Activated naive CD8-positive, alpha-beta T cell (primary cell): ENCODE measurements around the gene SH3PXD2B.
"Not testable (repeated sequence)": the region's sequence is repeated elsewhere in the genome, so short reads cannot be mapped to it uniquely, and the experiment has no call there.

ENCODE experiments used
- H3K27ac Mint-ChIP-seq: one replicate; pipeline ENCODE4 v1.8.0; 2021; ENCODE audit warnings: mixed read lengths
- H3K27me3 Mint-ChIP-seq: one replicate; pipeline ENCODE4 v1.8.0; 2021; ENCODE audit warnings: mixed read lengths
- H3K36me3 Mint-ChIP-seq: one replicate; pipeline ENCODE4 v1.8.0; 2021; ENCODE audit warnings: mixed read lengths
- H3K4me1 Mint-ChIP-seq: one replicate; pipeline ENCODE4 v1.8.0; 2021; ENCODE audit warnings: low read depth, mixed read lengths
- H3K4me3 Mint-ChIP-seq: one replicate; pipeline ENCODE4 v1.8.0; 2021; ENCODE audit warnings: mild to moderate bottlenecking, mixed read lengths
- H3K9me3 Mint-ChIP-seq: one replicate; pipeline ENCODE4 v1.8.0; 2021; ENCODE audit warnings: low read depth, mixed read lengths

Gene SH3PXD2B

DNA sequence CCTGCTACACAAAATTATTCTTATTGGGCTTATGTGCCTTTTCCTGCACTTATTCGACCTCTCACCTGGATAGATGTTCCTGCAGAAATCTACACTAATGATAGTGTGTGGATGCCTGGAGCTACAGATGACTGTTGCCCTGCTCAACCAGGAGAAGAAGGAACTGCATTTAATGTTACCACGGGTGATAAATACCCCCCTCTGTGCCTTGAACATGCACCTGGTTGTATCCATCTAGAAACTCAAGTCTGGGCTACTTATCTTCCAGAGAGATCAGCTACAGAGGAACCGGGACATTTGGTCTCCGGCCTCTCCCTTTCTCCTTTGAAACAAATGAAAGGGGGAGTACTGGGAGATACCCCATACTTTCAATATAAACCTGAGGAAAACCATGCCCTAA, 54.5 kb downstream of the SH3PXD2B start:
- peaks cover 6% of the 10 kb centered on the region for H3K27me3 Mint-ChIP-seq
- H3K9me3 Mint-ChIP-seq, result peaks cover 16% of the 10 kb centered on the region
- no peak overlapping the region for H3K27ac Mint-ChIP-seq
- no peaks in the 10 kb centered on the region for H3K4me1 Mint-ChIP-seq
- H3K4me3 Mint-ChIP-seq, result no peak overlapping the region
- H3K36me3 Mint-ChIP-seq, result no peaks in the 10 kb centered on the region

DNA sequence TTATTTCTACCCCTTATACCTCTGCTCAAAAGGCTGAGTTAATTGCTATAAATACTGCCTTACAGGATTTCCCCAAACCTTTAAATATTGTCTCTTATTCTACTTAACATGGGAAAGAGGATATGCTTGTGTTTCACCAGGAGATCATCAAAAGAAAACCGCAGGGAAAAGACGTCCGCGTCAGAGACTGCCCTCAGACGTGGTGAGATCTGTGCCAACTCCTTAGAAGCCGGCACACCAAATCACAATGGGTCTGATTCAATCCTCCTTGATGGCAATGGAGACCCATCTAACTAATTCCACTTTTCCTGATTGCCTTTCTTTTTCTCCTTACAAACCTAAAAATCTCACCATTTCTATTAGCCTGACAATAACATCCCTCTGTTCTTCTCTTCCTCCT, 55.0 kb downstream of the SH3PXD2B start:
- Mint-ChIP-seq H3K27me3 (peaks cover 8% of the 10 kb centered on the region), H3K4me1 (no peaks in the 10 kb centered on the region), H3K36me3 (no peaks in the 10 kb centered on the region), H3K27ac (no peak overlapping the region), H3K9me3 (peaks cover 16% of the 10 kb centered on the region), H3K4me3 (no peak overlapping the region)

DNA sequence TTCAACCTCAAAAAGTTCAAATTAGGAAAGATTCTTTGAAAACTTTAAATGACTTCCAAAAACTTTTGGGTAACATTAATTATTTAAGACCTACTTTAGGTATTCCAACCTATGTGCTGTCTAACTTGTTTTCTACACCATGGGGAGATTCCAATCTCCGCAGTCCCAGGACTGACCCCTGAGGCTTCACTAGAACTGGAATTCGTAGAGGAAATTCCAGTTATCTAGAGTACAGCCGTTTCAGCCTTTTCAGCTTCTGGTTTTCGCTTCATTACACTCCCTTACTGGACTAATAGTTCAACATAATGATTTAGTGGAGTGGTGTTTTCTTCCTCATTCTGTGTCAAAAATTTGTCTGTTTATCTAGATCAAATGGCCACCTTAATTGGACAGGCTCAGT, 55.7 kb downstream of the SH3PXD2B start:
- H3K27me3 Mint-ChIP-seq, H3K27ac Mint-ChIP-seq, H3K4me3 Mint-ChIP-seq, H3K4me1 Mint-ChIP-seq, H3K36me3 Mint-ChIP-seq: not testable (repeated sequence)
- peaks cover 16% of the 10 kb centered on the region for H3K9me3 Mint-ChIP-seq

DNA sequence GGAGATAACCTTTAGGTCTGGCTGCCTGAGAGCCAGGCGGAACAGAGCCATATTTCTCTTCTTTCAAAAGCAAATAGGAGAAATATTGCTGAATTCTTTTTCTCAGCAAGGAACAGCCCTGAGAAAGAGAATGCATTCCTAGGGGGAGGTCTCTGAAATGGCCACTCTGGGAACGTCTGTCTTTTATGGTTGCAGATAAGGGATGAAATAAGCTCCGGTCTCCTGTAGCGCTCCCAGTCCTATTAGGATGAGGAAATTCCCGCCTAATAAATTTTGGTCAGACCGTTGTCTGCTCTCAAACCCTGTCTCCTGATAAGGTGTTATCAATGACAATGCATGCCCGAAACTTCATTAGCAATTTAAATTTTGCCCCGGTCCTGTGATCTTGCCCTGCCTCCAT, 57.3 kb downstream of the SH3PXD2B start:
- H3K27ac Mint-ChIP-seq, H3K36me3 Mint-ChIP-seq, H3K27me3 Mint-ChIP-seq, H3K4me3 Mint-ChIP-seq, H3K4me1 Mint-ChIP-seq: not testable (repeated sequence)
- peaks cover 16% of the 10 kb centered on the region for H3K9me3 Mint-ChIP-seq

DNA sequence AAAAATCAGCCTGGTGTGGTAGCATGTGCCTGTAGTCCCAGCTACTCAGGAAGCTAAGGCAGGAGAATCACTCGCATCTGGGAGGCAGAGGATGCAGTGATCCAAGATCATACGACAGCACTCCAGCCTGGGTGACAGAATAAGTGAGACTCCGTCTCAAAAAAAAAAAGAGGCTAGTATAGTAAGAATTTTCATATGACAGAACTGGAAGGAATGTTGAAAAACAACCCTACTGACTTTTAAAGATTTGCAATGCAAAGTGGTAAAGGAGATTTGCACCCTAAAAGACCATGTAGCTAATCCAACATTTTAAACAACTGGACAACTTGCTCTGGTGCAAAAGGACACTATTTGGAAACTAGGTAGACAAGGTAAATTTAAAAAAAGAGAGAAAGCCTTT, 58.1 kb downstream of the SH3PXD2B start:
- no peaks in the 10 kb centered on the region for H3K4me1 Mint-ChIP-seq
- peaks cover 16% of the 10 kb centered on the region for H3K9me3 Mint-ChIP-seq
- H3K36me3 Mint-ChIP-seq, result no peaks in the 10 kb centered on the region
- H3K27ac Mint-ChIP-seq, result no peak overlapping the region
- H3K27me3 Mint-ChIP-seq, result peaks cover 10% of the 10 kb centered on the region
- no peak overlapping the region for H3K4me3 Mint-ChIP-seq

DNA sequence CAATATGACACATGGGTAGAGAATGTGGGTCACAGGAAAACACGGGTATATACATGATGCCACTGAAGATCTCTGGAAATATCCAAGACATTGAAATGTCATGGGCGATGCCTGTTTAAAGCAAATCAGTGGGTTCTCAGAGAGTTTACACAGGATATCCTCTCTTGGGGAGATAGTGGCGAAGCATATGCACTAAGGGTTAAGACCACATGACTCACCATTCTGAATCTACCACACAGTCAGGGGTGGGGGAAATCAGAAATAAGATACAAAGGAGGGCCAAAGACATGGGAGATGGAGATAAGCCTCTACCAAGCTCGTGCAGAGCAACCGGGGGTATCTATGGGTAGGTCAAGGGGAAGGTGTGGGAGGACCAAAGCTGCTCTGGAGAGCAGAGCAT, 58.8 kb downstream of the SH3PXD2B start:
- Mint-ChIP-seq H3K4me3 (no peak overlapping the region), H3K4me1 (no peaks in the 10 kb centered on the region), H3K36me3 (no peaks in the 10 kb centered on the region), H3K27ac (no peak overlapping the region), H3K27me3 (peaks cover 12% of the 10 kb centered on the region), H3K9me3 (peaks cover 16% of the 10 kb centered on the region)

DNA sequence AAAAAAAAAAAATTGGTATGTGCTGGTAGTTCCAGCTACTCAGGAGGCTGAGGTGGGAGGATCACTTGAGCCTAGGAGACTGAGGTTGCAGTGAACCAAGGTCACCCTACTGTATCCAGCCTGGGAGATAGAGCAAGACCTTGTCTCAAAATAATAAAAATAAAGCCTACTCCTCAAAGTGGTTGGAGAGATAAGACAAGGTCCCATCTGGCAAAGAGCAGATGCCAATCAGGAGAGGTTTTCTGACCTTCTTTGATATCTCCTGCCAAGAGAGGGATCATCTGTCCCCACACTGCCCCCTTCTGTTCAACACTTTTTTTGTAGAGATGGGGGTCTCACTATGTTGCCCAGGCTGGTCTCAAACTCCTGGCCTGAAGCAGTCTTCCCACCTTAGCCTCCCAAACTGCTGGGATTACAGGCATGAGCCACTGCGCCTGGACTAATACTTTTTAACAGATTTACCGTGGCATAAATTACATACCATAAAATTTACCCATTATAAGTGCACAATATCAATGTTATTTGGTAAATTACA, 64.7 kb downstream of the SH3PXD2B start:
- Mint-ChIP-seq H3K9me3 (no peaks in the 10 kb centered on the region), H3K4me1 (no peaks in the 10 kb centered on the region), H3K4me3 (no peak overlapping the region)

DNA sequence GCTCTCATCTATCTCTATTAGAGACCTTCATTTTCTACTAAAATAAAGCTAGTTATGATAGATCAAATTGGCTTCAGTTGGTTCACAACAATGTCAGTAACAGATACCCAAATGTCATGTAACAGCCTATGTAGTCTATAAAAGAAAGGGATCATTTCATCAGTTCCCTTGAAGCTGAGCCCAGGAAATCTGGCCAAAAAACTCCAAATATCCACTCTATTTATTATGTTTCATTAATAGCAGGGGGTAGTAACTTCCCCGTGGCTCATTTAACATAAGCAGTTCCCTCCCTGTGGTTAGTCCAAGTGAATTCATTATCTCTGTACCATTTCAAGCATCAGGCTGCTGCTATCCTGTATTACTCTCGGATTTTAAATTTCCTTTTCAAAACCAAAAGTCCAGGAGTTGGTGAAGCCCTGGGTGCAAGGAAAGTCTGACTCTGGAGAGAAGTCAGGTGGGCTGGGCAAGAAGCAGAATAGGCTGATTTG, 66.0 kb downstream of the SH3PXD2B start:
- Mint-ChIP-seq H3K9me3 (no peaks in the 10 kb centered on the region), H3K36me3 (no peaks in the 10 kb centered on the region), H3K27ac (no peak overlapping the region), H3K4me3 (no peak overlapping the region), H3K27me3 (peaks cover 2% of the 10 kb centered on the region), H3K4me1 (no peaks in the 10 kb centered on the region)

More for the DNA sequence above, 64.7 kb downstream of the SH3PXD2B start:
- Mint-ChIP-seq H3K36me3 (no peaks in the 10 kb centered on the region), H3K27me3 (peaks cover 6% of the 10 kb centered on the region), H3K27ac (no peak overlapping the region)

DNA sequence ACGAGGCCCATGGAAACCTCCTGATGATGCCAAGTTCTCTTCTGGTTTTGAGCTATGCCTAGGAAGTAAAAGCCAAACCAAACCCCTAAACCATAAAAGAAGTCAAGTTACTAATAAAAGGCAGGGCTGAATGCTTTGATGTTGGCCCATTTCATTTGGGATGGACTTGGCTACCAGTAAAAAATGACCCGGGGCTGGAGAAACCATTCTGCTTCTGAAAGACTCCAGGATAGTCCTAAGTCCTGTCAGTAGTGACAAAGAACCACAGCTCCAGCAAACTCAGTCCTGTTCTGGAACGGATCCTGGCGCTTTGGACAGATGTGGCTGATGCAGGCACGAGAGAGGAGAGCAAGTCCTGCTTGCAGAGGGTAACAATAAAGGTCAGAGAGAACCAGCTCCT, 68.6 kb downstream of the SH3PXD2B start:
- H3K4me1 Mint-ChIP-seq, result no peaks in the 10 kb centered on the region
- H3K36me3 Mint-ChIP-seq, result no peaks in the 10 kb centered on the region
- H3K27ac Mint-ChIP-seq, result no peak overlapping the region
- no peaks in the 10 kb centered on the region for H3K9me3 Mint-ChIP-seq
- H3K27me3 Mint-ChIP-seq, result no peaks in the 10 kb centered on the region
- no peak overlapping the region for H3K4me3 Mint-ChIP-seq

DNA sequence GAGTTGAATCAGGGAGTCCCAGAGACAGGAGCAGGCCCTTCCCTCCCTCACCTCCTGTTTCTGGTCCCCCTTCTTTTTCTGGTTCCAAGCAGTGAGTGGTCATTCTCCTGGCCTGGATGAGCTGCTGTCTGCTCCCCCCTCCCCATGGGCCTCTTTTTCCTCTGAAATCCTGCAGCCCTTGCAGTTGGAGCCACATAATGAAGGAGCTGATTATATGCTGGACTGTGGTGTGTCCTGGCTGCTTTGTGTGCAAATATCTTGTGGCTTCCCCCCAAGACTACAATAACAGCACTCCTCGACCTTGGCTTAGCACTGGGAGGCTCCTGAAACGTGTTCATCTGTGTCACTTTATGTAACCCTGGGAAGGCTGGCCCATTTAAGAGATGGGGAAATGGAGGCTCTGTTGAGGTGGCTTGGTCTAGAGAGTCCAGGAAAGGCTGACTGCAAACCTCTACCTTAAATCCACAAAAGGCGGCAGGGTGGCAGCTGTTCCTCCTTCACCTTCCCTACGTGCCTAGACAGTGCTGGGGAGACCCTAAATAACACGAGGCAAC, 69.2 kb downstream of the SH3PXD2B start:
- no peaks in the 10 kb centered on the region for H3K9me3 Mint-ChIP-seq
- H3K4me1 Mint-ChIP-seq, result no peaks in the 10 kb centered on the region
- H3K27me3 Mint-ChIP-seq, result no peaks in the 10 kb centered on the region
- H3K27ac Mint-ChIP-seq, result no peak overlapping the region
- H3K4me3 Mint-ChIP-seq, result no peak overlapping the region
- H3K36me3 Mint-ChIP-seq, result no peaks in the 10 kb centered on the region

DNA sequence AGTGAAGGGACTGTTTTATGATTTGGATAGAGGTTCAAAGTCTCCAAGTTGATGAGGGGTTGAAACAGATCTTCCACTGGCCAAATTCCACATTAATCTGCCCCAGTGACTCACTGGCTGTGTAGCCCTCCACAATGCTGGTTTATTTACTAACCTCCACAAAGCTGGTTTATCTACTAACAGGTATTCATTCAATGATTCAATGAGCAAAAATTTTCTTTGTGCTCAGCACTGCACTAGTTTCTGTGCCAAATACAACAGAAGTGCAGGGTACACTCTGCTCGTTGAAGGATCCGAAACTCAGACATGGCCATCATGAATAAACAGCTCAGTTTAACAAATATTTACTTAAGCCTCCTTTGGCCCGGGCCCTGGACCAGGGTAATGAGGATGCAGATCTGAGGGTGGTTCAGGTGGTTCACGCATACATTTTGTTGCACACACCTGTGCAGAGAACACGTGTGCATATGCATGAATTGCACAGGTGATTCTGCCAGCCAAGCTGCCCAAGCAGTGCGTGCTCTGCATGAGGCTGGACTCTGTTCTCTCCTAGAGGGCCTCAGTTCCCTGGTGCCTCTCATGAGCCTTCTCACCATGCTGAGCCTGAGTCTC, 71.0 kb downstream of the SH3PXD2B start:
- Mint-ChIP-seq H3K9me3 (no peaks in the 10 kb centered on the region), H3K4me1 (no peaks in the 10 kb centered on the region), H3K4me3 (no peak overlapping the region), H3K27me3 (no peaks in the 10 kb centered on the region), H3K36me3 (no peaks in the 10 kb centered on the region), H3K27ac (no peak overlapping the region)

DNA sequence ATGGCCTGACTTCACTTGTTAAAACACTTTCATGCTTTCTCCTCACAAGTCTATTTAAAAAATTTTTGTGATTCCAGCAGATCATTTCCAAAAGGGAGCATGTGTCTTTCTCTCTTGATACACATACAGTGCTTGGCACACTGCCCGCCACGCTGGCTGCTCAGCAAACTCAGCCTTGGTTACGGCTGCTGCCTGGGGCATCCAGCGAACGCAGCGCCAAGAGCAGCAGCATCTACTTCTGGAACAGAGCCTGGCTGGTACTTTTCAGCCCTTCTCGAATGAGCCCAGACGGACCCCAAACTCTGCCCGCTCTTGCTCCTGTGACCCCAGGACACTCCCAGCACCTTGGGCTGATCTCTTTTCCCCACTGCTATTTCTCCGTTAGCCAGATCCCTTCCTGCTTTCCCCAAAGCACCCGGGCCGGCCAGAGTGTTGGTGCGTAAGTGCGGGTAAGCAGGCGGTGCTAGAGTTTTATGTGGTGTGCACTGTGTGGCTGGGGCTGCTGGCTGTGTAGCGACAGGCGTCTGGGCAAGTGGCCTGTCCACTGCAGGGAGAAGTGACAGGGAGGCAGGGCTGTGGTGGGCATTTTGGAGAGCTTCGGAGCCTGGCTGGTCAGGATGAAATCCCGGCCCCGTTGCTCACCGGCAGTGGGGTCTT, 73.2 kb downstream of the SH3PXD2B start:
- no peaks in the 10 kb centered on the region for H3K9me3 Mint-ChIP-seq
- H3K27me3 Mint-ChIP-seq, result no peaks in the 10 kb centered on the region
- no peaks in the 10 kb centered on the region for H3K4me1 Mint-ChIP-seq
- no peak overlapping the region for H3K4me3 Mint-ChIP-seq
- no peaks in the 10 kb centered on the region for H3K36me3 Mint-ChIP-seq
- H3K27ac Mint-ChIP-seq, result no peak overlapping the region

DNA sequence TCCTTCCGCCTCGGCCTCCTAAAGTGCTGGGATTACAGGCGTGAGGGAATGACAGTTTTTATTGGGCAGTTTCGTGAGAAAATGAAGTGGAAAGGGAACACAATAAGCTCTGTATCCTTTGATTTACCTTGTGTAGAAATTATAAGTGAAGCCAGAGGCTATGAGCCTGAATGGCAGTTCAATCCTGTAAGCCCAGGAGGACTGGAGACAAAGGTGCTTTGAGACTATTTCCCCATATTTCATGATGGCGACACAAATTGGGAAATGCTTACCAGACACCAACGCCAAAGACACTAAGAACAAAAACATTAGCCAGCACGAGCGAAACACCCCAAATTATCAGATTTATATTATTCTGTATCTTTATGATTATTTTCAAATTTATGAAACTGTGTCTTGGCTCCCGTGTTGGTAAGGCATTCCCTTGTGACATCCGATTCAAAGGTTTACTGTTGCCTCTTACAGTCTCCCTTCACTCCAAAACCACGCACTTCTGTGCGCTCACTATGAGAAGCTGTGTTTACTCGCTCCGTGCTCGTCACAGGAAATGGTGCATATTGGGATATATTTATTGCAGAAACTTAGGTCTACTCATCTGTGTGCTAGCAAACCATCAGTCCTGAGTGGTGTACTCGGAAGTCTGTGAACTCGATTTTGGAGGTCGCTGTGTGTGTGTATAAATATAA, 73.9 kb downstream of the SH3PXD2B start:
- H3K9me3 Mint-ChIP-seq, result no peaks in the 10 kb centered on the region
- no peak overlapping the region for H3K4me3 Mint-ChIP-seq
- H3K4me1 Mint-ChIP-seq, result no peaks in the 10 kb centered on the region
- no peak overlapping the region for H3K27ac Mint-ChIP-seq
- no peaks in the 10 kb centered on the region for H3K36me3 Mint-ChIP-seq
- no peaks in the 10 kb centered on the region for H3K27me3 Mint-ChIP-seq

DNA sequence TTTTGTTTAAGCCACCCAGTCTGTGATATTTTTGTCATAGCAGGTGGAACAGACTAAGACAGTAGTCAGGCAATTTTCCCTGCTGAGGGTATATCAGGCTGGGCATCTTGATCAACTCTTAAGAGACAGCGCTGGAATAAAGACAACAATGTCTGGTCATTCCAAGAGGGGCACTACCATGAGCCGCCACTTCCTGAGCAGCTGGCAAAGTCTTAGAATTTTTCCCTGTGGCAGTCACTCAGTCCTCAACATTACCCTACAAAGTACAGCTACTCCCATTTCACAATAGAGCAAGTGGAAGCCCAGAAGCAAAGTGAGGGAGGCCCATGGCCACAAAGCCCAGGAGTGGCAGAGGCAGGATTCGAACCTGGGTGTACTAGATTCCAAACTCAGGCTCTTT, 74.8 kb downstream of the SH3PXD2B start:
- Mint-ChIP-seq H3K27ac (no peak overlapping the region), H3K9me3 (no peaks in the 10 kb centered on the region), H3K27me3 (no peaks in the 10 kb centered on the region), H3K36me3 (no peaks in the 10 kb centered on the region), H3K4me3 (no peak overlapping the region), H3K4me1 (no peaks in the 10 kb centered on the region)

DNA sequence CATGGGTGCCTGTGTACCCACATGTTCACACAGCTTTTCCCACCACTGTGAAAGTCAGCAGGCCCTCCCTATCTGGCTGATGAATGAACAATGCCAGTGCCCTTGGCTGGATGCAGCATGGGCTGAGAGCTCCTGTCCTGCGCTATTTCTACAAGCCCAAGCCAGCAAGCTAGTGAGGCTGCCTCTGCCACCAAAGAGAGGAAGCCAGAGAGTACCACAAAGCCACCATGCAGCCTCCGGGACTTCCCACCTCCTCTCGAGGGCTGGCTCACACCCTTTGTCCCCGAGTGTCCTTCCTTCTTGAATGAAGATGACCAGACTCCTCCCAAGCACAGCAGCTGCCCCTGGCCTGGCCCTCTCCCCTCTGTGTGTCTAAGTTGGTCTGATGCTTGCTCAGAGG, 76.5 kb downstream of the SH3PXD2B start:
- no peaks in the 10 kb centered on the region for H3K36me3 Mint-ChIP-seq
- H3K4me1 Mint-ChIP-seq, result no peaks in the 10 kb centered on the region
- no peaks in the 10 kb centered on the region for H3K27me3 Mint-ChIP-seq
- no peak overlapping the region for H3K27ac Mint-ChIP-seq
- no peak overlapping the region for H3K4me3 Mint-ChIP-seq
- no peaks in the 10 kb centered on the region for H3K9me3 Mint-ChIP-seq
